CD4-positive, alpha-beta T cell treated with Interleukin-6 at 100 ng/mL for 8 hours (primary cell): ENCODE results near the gene LONRF2.
A peak's percentile ranks its signal among the peaks of the same experiment; 100 is the strongest.
"Not testable (repeated sequence)": the region's sequence is repeated elsewhere in the genome, so short reads cannot be mapped to it uniquely, and the experiment has no call there.

Experiments
- DNase-seq: peaks from one replicate; pipeline ENCODE4 v3.0.0-alpha.2; 2020; ENCODE audit warnings: mixed read lengths, low spot score

LONRF2 gene

DNA sequence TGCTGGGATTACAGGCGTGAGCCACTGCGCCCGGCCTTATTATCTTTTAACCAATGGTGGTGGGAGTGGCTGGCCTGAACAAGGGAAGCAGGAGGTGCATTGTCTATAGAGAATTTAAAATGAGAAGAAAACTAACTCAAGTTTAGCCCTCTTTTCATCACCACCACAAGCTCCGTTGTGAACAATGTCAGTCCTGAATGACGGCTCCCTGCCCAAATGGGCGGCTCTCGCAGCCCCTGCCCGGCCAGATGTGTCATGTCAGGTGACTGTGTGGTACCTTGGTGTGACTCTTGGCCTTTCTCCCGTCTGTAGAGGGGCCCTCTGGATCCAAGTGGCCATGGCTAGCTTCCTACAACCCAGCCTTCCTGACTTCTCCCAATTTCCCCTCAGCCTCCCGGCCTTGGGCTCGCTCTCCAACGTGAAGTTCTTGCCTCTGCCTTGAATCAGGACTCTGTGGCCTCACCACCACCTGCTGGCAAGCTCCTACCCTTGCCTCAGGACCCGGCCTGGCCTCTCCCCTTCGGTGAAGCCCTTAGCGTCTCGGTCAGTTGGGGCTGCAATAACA, 67.6 kb downstream of the LONRF2 start:
- no peak for DNase-seq

GRCh38 chr2:100253786-100254185, 68.5 kb downstream of the LONRF2 start:
- DNase-seq = no peak

GRCh38 chr2:100252811-100253698, 69.2 kb downstream of the LONRF2 start:
- no peak for DNase-seq

DNA sequence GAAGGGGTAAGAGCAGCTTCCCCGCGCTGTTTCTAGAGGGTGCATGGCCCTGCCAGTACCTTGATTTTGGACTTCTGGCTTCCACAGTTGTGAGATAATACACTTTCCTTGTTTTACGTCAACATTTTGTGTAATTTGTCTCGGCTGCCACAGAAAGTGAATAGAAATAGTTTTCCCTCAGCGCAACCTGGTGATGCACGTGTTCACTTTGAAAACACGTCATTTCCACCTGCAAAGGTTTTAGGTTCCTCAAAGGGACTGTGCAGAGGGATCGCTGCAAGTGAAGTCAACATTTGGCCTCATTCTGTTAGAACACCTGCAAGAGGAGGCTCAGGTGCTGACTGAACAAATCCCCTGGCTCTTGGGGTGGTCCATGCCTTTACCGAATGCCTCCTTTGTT, 71.7 kb downstream of the LONRF2 start:
- DNase-seq = no peak

GRCh38 chr2:100248971-100249370, 73.3 kb downstream of the LONRF2 start:
- DNase-seq = no peak

DNA sequence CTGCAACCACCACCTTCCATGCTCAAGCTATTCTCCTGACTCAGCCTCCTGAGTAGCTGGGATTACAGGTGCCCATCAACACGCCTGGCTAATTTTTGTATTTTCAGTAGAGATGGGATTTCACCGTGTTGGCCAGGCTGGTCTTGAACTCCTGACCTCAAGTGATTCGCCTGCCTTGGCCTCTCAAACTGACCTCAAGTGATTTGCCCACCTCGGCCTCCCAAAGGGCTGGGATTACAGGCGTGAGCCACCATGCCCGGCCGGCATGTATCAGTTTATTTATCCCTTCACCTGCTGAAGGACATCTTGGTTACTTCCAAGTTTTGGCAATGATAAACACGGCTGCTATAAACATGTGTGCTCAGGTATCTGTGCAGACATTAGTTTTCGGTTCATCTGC, 73.7 kb downstream of the LONRF2 start:
- DNase-seq = not testable (repeated sequence)

- no peak for DNase-seq
Measured at GRCh38 chr2:100248044-100248330, 74.3 kb downstream of the LONRF2 start.

DNA sequence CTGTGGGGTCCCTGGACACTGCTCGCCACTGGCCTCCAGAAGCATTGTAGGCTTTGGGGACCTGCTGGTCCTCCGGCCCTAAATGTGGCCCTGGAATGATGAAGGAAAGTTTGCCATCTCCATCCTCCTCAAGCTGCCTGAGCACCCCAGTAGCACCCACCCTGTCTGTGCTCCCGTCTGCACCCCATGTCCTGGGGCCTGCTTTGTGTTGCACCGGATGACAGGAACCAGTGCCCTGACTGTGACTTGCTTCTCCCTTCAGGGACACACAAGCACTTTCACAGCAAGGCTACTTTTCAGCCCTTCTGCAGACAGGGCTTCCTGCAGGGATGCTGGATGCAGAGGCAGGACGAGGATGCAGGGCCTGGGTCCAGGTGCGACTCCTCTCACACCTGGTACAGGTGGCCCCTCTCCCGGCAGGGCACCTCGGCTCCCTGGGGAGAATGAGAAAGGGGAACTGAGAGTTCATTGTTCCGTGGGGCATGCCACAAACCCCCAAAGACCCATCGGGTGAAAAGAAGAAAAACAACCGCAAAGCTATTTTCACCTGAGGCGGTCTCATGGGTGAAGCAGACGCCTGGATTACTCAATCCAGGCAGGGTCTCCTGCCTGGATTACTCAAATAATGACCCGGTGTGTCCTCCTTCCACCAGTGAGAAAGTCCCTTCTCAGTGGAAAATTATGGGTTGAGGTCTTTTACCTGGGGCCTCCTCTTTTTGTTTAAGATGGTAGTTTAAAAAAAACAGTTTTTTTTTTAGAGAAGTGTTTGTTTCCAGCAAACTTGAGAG, 74.9 kb downstream of the LONRF2 start:
- no peak for DNase-seq

DNA sequence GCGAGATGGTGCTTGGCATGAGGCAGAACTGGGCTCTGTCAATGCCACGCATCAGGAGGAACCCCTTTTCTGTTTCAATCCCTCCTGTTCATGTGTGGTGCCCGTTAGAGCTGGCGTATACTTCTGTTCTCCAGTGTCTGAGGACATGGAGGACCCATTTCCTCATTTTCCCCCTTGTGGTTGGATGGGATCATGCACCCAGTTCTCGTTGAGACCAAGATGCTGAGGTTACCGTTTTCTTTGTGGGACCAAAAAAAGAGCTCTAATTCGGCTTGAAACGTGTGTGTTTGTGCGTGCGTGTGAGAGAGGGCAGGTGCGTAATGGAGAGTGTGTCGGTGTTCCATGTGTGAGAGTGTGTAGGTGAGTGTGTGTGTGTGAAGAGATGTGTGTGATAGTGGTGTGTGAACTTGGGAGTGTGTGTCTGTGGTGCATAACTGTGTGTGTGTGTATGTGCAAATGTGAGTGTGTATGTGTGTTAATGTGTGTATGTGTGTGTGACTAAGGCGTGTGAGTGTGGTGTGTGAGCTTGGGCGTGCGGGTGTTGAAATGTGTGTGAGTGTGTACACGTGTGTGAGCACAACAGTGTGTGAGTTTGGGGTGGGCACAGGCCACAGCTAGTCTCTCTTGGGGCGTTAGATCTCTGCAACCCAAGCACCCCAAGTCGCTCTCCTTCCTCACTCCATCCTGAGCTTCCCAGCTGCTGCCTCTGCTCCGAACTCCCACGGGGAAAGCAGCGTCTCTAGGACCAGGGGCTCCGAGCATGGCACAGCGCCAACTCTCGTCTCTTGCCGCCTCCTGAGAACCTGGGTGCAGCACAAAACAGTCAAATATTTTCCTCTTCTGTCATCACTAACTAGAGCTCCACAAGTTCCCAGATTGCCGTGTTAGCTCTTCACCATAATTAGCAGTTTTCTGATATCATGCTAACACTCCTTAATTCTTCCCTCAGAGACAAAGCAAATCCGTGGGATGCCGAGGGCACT, 75.8 kb downstream of the LONRF2 start:
- no peak for DNase-seq

GRCh38 chr2:100245681-100246080, 76.6 kb downstream of the LONRF2 start:
- no peak for DNase-seq

- no peak for DNase-seq
Measured at GRCh38 chr2:100244881-100245605, 77.3 kb downstream of the LONRF2 start.

DNA sequence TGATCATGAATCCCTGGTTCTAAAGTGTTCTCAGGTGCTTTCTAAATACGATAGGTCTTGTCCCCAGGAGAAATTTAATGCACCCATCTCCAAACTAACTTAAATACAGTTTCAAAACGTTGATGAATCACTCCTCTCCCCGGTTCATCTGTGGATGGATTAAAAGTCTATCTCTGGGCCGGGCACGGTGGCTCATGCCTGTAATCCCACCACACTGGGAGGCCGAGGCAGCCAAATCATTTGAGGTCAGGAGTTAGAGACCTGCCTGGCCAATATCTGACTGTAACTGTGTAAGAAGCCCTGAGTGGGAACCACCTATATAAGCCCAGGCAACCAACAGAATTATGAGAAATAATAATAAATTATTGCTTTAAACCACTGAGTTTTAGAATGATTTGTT, 78.7 kb downstream of the LONRF2 start:
- DNase-seq = no peak

DNA sequence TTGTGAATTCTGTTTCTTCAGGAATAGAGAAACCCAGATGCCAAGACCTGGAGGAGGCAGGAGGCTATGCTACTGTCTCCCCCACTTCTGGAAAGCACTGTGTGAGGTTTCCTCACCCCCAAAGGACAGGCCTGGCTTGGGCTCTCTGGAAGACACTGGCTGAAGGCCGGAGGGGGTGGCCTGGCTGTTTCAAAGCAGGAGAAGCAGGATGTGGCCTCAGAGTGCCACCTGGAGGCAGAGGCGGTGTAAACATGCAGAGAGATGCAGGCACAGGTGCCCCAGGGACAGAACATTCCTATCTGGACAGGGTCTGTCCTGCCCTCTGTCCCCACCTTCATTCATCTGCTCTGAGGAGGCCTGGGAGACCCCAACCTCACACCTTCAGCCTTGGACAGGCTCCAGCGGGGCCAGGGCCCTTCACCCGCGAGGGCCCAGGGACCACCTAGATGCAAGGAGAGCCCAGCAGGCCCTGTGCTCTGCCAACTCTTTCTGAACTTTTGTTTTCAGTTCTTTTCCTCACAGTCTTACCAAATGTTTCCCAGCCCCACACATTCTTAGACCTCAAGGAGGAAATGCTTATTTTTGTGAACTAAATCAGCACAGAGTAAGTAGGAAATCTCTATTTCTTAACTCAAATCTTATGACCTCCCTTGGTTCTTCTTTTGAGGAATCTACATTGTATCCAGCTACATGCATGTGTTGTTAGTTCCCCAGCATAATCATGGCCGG, 79.2 kb downstream of the LONRF2 start:
- peak; percentile 32 for DNase-seq

GRCh38 chr2:100242476-100242875, 79.8 kb downstream of the LONRF2 start:
- no peak for DNase-seq

- DNase-seq = no peak
Measured at GRCh38 chr2:100241236-100241635, 81.1 kb downstream of the LONRF2 start.

DNA sequence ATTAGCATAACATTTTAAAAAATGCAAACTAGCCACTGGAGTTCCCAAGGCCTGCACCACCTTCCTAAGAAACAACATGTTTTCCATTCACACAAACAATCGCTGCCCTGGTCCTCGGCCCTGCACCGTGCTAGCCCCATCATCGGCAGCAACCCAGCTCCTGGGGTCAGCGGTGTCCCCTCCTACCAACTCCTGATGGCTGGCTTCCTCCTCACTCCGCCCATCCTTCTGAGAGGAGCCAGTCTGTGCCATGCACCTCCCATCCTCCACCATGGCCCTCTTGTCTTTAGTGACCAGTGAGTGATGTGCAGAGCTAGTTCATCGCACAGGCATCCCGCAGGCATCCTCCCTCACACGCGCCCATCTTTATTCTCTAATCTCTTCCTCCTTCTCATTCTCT, 81.9 kb downstream of the LONRF2 start:
- DNase-seq = no peak

DNA sequence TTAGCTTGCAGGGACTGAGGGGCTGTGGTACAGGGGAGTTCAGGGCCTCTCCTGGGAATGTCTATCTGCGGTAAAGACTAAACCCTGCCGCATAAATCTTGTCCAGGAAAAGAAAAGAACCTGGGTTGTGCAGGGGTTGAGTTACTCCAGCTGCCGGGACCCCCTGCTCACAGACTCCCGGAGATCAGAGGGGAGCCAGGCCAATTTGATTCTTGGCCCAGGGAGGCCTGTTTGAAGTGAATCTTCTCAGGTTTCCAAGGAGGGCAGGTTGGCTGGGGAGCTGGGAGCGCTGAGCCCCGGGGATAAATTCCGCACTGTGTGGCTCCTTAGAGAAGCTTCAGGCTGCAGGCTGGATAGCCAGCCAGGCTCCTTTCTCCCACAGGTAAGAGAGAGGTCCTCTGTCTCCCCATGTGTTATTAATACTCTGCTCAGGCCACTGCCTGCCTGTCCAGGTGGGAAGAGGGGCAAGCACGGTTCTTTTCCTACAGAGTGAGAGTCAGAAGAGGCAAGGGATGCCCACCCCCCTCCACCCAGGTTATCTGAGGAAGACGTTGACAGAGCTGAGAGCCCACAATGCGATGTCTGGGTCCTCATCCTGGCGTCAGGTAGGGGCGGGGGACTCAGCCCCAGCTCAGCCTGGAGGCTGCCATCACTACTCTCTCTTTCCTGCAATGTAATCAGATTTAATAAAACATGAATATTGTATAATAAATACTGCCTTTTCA, 82.7 kb downstream of the LONRF2 start:
- no peak for DNase-seq

DNA sequence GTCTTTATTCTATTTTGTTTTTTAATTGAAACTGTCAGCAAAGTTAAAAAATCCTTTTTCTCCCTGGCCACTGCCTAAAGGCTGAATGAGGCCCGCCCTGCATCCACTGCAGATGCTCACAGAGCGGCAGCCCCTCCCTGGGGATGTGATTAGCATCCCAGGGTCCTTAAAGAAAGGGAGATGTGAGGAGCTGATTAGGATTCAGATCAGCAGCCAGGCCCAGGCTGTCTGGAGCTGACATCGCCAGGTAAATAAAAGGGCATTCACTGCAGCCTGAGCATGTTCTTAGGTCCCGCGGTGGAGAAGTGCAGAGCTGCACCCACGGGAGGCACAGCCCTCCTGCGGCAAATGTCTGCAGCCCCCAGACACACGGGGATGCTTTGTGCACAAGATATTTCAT, 83.8 kb downstream of the LONRF2 start:
- no peak for DNase-seq

- no peak for DNase-seq
Measured at GRCh38 chr2:100237770-100238169, 84.5 kb downstream of the LONRF2 start.

DNA sequence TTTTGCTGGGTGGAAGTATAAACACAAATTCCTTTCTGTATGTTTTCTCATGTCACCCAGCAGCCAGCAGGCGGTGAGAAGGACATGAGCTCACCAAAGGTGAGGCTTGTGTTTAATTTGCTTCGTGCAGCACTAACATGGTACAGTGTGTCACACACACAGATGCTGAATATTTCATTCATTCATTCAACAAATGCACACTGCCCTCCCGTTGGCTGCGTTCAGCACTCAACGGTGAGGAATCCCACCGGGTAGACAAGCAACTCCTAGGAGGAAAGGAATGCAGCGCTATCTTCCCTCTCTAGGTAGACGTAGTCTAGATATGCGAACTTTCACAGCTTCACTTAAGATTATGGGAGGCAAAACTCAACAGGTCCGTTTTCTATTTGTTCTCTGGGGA, 85.1 kb downstream of the LONRF2 start:
- DNase-seq = no peak
